ENCODE measurements around the gene UBR3. TPM values are rescaled to one million over a fixed set of nuclear protein-coding genes. Genes with fewer than 3 reads are reported as not detected.
"Not testable (repeated sequence)": the region's sequence is repeated elsewhere in the genome, so short reads cannot be mapped to it uniquely, and the experiment has no call there.

Gene UBR3
- total and polyA plus RNA-seq, 5 donors = 39.8 to 98.2 (median 93.0) TPM

GRCh38 chr2:169824373-169825333 lies 2.6 kb upstream of the UBR3 start, which contains the start of gene METTL5:
Gene METTL5 (minus strand): TSS chr2:169824905. CDS start chr2:169824597, 308 bp downstream.
- no peaks in the 10 kb centered on the region for H3K4me1 ChIP-seq (ENCODE audit: control insufficient read depth, insufficient read depth, low read length)
- intact Hi-C loops (cut with DNase I) = loop anchor here (5.0 to 10.0 kb wide), 3 partner anchors 53 to 103 kb away; no protein-coding TSS in a partner anchor

GRCh38 chr2:169828141-169828811 lies 1.0 kb downstream of the UBR3 start:
- ATAC-seq (peak; percentile 66 to 68), DNase-seq (peak in 1 of 3 donors; percentile 67)
- intact Hi-C loops (cut with DNase I) = loop anchor here (5.0 to 10.0 kb wide), 3 partner anchors 49 to 99 kb away; no protein-coding TSS in a partner anchor
- Histone ChIP-seq H3K4me3 (ENCODE audit: low read length) (peak overlapping the region; percentile 46), H3K27me3 (ENCODE audit: control insufficient read depth, insufficient read depth) (no peaks in the 10 kb centered on the region), H3K4me1 (ENCODE audit: control insufficient read depth, insufficient read depth, low read length) (no peaks in the 10 kb centered on the region), H3K27ac (ENCODE audit: low read length) (peak overlapping the region; percentile 27), H3K9me3 (ENCODE audit: control insufficient read depth, low read length) (no peaks in the 10 kb centered on the region)
- under 1% methylated on average over 13 of the region's 13 CpGs for WGBS

More at GRCh38 chr2:169824373-169825333, 2.6 kb upstream of the UBR3 start, which contains the start of gene METTL5:
- DNase-seq (peak; percentile 85 to 94 (median 93)), ATAC-seq (peak; percentile 70 to 75)
- Histone ChIP-seq H3K27me3 (ENCODE audit: control insufficient read depth, insufficient read depth) (no peaks in the 10 kb centered on the region), H3K4me3 (ENCODE audit: low read length) (peak within 1 kb of the TSS; percentile 61), H3K9me3 (ENCODE audit: control insufficient read depth, low read length) (no peaks in the 10 kb centered on the region), H3K27ac (ENCODE audit: low read length) (peak within 1 kb of the TSS; percentile 22)
- 2% methylated on average over 61 of the region's 61 CpGs for WGBS

DNA sequence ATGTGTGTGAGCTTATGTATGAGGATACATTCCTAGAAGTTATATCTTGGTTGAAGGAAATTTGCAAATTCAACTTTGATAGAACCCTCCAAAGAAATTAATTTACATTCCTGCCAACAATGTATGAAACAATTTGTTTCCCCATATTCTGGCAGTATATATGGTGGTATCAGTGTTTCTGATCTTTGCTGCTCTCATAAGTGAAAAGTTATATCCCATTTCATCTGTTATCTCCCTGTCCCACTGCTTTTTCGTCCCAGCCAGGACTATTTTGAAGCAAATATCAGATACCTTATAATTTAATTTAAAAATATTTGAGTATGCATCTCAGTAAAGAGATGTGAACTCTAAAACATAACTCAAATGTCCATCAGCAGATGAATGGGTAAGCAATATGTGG lies 7.1 kb downstream of the UBR3 start:
- WGBS = 59% methylated on average over 1 of the region's 1 CpG
- intact Hi-C loops (cut with DNase I) = no loop called here
- peaks cover 3% of the 10 kb centered on the region for H3K4me1 ChIP-seq (ENCODE audit: control insufficient read depth, insufficient read depth, low read length)

GRCh38 chr2:169838743-169839489 lies 11.7 kb downstream of the UBR3 start:
- DNase-seq = no peak
- intact Hi-C loops (cut with DNase I) = no loop called here
- WGBS = 84% methylated on average over 2 of the region's 2 CpGs
- no peak overlapping the region for H3K4me3 ChIP-seq (ENCODE audit: low read length)
- H3K27me3 ChIP-seq (ENCODE audit: control insufficient read depth, insufficient read depth) = no peaks in the 10 kb centered on the region
- peak overlapping the region; percentile 57 for H3K27ac ChIP-seq (ENCODE audit: low read length)
- peak in 1 of 2 donors; percentile 56 for ATAC-seq
- H3K9me3 ChIP-seq (ENCODE audit: control insufficient read depth, low read length) = no peaks in the 10 kb centered on the region
- peaks cover 6% of the 10 kb centered on the region for H3K4me1 ChIP-seq (ENCODE audit: control insufficient read depth, insufficient read depth, low read length)

More for the DNA sequence above, 7.1 kb downstream of the UBR3 start:
- ATAC-seq = no peak
- no peak overlapping the region for H3K4me3 ChIP-seq (ENCODE audit: low read length)
- H3K27me3 ChIP-seq (ENCODE audit: control insufficient read depth, insufficient read depth) = no peaks in the 10 kb centered on the region
- DNase-seq = no peak
- H3K27ac ChIP-seq (ENCODE audit: low read length) = no peak overlapping the region
- no peaks in the 10 kb centered on the region for H3K9me3 ChIP-seq (ENCODE audit: control insufficient read depth, low read length)

GRCh38 chr2:169839954-169840746 lies 12.9 kb downstream of the UBR3 start:
- intact Hi-C loops (cut with DNase I) = no loop called here
- DNase-seq (no peak), ATAC-seq (peak; percentile 71 to 75)
- H3K27ac ChIP-seq (ENCODE audit: low read length) = peak overlapping the region; percentile 25
- no peak overlapping the region for H3K4me3 ChIP-seq (ENCODE audit: low read length)
- peaks cover 10% of the 10 kb centered on the region for H3K4me1 ChIP-seq (ENCODE audit: control insufficient read depth, insufficient read depth, low read length)
- no peaks in the 10 kb centered on the region for H3K27me3 ChIP-seq (ENCODE audit: control insufficient read depth, insufficient read depth)
- no peaks in the 10 kb centered on the region for H3K9me3 ChIP-seq (ENCODE audit: control insufficient read depth, low read length)
- 35% methylated on average over 10 of the region's 10 CpGs for WGBS

DNA sequence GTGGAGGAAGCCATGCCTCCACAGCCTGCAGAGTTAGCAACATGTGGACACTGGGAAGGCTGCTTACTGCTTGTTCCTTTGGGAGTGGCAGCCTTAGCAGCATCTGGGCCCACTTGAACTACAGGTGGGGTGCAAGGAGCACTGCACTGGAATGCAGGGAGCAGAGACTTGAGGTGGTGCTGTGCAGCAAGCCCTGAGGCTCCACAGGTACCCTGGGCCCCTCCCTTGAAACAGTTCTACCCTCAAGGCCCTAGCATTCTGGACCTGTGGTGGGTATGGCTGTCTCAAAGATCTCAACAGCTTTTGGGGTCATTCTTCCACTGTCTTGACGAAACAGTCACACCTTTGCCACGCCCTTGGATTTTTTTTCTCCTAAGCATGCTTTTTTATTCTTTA lies 13.5 kb downstream of the UBR3 start:
- intact Hi-C loops (cut with DNase I) = no loop called here
- Histone ChIP-seq H3K27ac (ENCODE audit: low read length) (no peak overlapping the region), H3K4me1 (ENCODE audit: control insufficient read depth, insufficient read depth, low read length) (peaks cover 10% of the 10 kb centered on the region), H3K27me3 (ENCODE audit: control insufficient read depth, insufficient read depth) (no peaks in the 10 kb centered on the region), H3K4me3 (ENCODE audit: low read length) (no peak overlapping the region), H3K9me3 (ENCODE audit: control insufficient read depth, low read length) (no peaks in the 10 kb centered on the region)
- 91% methylated on average over 2 of the region's 2 CpGs for WGBS
- DNase-seq (no peak), ATAC-seq (peak; percentile 43 to 53)

DNA sequence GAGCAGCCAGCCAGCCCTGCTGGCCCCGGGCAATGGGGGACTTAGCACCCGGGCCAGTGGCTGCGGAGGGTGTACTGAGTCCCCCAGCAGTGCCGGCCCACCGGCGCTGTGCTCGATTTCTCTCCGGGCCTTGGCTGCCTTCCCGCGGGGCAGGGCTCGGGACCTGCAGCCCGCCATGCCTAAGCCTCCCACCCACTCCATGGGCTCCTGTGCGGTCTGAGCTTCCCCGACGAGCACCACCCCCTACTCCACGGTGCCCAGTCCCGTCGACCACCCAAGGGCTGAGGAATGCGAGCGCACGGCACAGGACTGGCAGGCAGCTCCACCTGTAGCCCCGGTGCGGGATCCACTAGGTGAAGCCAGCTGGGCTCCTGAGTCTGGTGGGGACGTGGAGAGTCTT lies 14.4 kb downstream of the UBR3 start:
- H3K4me3 ChIP-seq (ENCODE audit: low read length); H3K4me1 ChIP-seq (ENCODE audit: control insufficient read depth, insufficient read depth, low read length); H3K27ac ChIP-seq (ENCODE audit: low read length): not testable (repeated sequence)

GRCh38 chr2:169845016-169845415 lies 17.8 kb downstream of the UBR3 start:
- H3K4me1 ChIP-seq (ENCODE audit: control insufficient read depth, insufficient read depth, low read length) = peaks cover 14% of the 10 kb centered on the region
- no peak overlapping the region for H3K27ac ChIP-seq (ENCODE audit: low read length)
- H3K4me3 ChIP-seq (ENCODE audit: low read length) = no peak overlapping the region

More for the DNA sequence above, 14.4 kb downstream of the UBR3 start:
- H3K9me3 ChIP-seq (ENCODE audit: control insufficient read depth, low read length); H3K27me3 ChIP-seq (ENCODE audit: control insufficient read depth, insufficient read depth); ATAC-seq; intact Hi-C loops (cut with DNase I); DNase-seq: not testable (repeated sequence)
- WGBS = 96% methylated on average over 21 of the region's 24 CpGs

GRCh38 chr2:169848959-169849693 lies 21.9 kb downstream of the UBR3 start:
- H3K4me3 ChIP-seq (ENCODE audit: low read length); H3K9me3 ChIP-seq (ENCODE audit: control insufficient read depth, low read length); intact Hi-C loops (cut with DNase I); H3K4me1 ChIP-seq (ENCODE audit: control insufficient read depth, insufficient read depth, low read length); H3K27me3 ChIP-seq (ENCODE audit: control insufficient read depth, insufficient read depth); H3K27ac ChIP-seq (ENCODE audit: low read length): not testable (repeated sequence)
- peak in 1 of 3 donors; percentile 45 for DNase-seq
- 71% methylated on average over 8 of the region's 8 CpGs for WGBS
- ATAC-seq = peak in 1 of 2 donors; percentile 41

More at GRCh38 chr2:169845016-169845415, 17.8 kb downstream of the UBR3 start:
- intact Hi-C loops (cut with DNase I) = no loop called here
- ATAC-seq = no peak
- no peaks in the 10 kb centered on the region for H3K9me3 ChIP-seq (ENCODE audit: control insufficient read depth, low read length)
- H3K27me3 ChIP-seq (ENCODE audit: control insufficient read depth, insufficient read depth) = no peaks in the 10 kb centered on the region
- over 99% methylated on average over 2 of the region's 2 CpGs for WGBS
- DNase-seq = no peak

Measured in right cardiac atrium (tissue), 5 donors.